Medulla oblongata (tissue), 1 donor: ENCODE measurements around the gene NDFIP1.
"Not testable (repeated sequence)": the region's sequence is repeated elsewhere in the genome, so short reads cannot be mapped to it uniquely, and the experiment has no call there.

Experiments used
- DNase-seq: peaks from one replicate; pipeline ENCODE4 v3.0.0-alpha.2; 2015; ENCODE audit errors: extremely low spot score

The NDFIP1 gene

DNA sequence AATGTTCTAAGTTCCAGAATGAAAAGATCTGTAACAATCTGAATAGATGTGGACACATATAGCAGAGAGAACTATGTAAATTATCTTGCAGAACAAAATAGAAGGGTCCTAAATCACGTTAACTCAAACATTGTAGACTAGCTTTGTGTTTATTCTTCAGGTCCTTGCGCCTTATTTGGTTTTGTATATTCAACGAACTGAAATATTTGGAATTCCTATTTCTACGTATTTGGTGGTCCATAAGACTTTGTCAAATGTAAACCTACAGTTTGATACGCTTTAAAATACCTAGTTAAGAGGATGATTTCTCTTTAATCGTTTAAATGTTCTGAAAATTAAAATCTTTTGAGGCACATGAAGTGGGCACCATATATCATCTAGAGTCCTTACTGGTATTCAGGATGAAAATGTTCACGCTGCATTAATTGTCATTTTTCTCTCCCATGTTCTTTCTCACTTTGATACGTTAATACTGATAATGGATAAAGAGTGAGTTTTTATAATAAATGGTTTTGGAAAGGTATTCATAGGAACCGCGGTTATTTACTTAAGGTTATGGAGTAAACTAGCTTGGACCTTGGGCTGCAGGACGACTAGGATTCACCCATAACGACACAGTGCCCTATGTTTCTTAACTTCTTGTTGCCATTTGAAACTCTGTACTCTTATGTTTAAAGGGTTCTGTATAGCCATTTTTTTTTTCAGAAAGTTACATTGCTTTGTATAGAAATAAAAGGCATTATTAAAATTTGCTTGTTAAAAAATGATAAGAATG lies 45.3 kb downstream of the NDFIP1 start:
- DNase-seq = no peak

DNA sequence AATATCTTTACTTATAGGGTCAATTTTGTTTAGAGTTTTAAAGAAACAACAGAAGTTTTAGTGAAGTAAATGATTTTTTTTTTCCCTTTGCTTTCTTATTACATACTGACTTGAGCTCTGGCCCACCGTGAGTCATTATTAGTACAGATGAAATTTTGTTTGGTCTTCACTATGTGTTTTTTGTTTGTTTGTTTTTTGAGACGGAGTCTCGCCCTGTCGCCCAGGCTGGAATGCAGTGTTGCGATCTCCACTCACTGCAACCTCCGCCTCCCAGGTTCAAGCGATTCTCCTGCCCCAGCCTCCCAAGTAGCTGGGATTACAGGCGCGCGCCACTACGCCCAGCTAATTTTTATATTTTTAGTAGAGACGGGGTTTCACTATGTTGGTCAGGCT lies 45.9 kb downstream of the NDFIP1 start:
- not testable (repeated sequence) for DNase-seq

DNA sequence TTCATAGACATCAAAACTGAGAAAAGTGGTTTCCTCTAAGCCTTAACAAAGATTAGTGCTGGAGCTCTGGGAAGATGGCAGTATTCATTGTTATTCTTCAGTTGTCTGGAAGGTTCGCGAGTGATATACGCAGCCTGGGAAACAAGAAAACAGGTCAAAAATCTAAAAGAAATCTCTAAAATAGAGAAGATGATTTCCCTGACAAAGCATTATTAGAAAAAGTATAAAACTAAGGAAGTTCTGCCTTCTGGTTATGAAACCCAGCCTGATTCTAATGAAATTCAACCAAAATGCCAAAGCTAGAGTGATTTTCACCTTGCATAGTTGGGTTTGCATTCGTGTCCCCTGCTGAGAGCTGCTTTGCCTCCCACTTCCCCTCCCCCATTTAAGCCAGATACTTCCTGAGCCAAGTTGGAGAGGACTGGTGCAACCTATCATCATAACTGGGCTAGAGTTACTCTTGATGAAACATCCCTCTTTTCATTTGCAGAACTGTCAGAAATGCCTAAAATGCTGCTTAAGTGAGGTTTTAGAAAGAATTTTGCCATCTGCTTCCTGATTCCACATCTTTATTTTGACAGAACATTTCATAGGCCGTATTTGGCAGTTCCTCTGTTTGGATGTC lies 48.4 kb downstream of the NDFIP1 start:
- no peak for DNase-seq

DNA sequence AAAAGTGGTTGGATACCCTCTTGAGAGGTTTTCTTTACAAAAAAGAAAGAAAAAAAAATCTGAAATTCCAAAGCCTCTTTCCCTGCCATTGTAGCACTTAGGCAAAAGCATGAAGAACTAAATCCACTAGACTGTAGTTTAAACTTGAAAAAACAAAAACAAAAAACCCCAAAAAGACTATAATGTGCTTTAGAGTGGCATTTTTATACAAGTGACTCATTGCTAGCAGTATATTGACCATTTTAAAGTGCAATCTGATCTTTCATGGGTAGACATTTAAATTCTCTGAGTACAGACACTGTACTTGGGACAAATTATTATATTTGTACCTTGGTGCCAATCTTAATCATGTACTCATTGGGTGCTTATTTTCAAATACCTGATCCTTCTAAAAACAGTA lies 50.8 kb downstream of the NDFIP1 start:
- DNase-seq = no peak

DNA sequence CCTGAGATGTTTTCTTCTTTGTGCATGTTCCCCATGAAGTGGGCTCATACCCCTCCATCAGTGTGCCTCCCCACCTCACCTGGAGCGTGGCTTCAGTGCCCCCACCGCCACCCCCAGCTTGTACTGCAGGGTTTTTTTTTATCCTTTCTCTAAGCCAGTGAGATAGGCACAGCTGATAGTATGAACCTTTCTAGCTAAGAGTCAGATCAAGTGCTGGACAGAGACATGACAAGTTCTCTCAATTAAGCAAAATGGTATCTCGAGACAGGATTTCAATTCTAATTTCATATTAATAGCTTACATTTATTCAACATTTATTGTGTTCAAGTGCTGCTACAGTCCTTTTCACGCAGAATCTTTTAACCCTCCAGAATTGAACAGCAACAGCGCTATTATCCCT lies 55.7 kb downstream of the NDFIP1 start:
- no peak for DNase-seq

DNA sequence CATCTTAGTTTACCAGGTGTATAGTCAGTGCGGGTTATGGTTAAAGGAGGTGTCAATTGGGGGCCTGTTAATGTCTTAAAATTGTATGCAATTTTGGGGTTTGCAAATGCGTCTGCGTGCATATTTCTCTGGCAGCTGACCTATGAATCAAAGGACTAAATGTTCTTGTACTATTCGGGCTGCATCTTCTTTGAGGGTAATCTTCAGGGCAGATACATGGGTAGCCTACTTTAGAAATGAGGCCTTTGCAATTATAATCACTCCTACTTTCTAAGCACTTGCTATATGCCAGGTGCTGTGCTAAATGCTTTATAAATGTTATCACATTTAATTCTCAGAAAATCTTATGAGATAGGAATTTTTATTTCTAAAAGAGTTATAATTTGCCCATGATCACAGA lies 58.2 kb downstream of the NDFIP1 start:
- no peak for DNase-seq

DNA sequence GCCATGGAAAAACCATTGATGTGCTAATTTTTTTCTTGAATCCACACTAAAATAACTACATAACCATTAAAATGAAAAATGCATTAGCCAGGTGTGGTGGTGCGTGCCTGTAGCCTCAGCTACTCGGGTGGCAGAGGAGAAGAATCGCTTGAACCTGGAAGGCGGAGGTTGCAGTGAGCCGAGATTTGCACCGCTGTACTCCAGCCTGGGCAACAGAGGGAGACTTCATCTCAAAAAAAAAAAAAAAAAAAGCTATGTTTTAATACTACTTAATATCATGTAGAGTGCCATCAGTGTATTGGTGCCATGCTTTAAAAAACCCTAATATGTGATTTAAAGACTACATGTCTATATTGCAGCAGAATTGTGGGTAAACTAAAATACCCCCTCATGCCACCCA lies 58.9 kb downstream of the NDFIP1 start:
- no peak for DNase-seq

DNA sequence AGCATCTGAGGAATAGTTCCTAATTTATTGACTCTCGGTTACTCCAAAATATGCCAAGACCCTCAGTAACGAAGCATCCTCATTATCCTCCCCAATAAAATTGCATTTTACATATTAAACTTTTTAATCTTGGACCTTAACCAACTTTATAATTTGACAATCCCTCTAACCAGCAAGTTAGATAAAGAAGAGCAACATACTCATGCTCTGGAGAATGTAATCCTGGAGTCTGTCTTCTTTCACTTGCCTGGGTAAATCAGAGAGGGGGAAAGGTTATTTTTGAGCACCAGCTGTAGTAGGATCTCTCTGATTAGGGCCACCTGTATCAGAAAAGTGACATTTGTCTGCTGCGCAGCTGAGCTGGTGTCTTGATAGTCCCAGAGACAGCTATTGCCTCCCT lies 59.8 kb downstream of the NDFIP1 start:
- DNase-seq = no peak

DNA sequence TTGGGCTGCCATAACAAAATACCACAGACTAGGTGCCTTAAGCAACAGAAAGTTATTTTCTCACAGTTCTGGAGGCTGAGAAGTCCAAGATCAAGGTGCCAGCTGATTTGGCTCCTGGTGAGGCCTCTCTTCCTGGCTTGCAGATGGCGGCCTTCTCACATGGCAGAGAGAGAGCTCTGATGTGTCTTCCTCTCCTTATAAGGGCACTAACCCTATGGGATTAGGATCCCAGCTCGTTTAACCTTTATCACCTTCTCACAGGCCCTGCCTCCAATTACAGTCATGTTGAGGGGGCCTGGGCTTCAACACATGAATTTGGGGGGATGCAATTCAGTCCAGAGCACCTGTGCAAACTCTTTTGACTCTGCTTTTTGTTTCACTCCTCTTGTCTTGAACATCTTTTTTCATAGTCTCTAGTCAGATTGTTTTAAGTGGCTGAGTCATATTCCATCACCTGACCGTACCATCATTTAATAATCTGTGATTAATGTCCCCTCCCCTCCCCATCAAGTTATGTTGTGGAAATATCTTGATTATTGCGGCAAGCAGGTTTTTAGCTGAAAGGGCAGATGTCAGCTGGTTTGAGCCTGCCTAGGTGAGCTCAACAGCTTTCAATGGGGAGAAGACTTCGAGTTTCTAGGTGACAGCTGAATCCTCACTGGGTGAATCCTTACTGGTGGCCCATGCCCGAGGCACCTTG lies 61.8 kb downstream of the NDFIP1 start:
- no peak for DNase-seq

DNA sequence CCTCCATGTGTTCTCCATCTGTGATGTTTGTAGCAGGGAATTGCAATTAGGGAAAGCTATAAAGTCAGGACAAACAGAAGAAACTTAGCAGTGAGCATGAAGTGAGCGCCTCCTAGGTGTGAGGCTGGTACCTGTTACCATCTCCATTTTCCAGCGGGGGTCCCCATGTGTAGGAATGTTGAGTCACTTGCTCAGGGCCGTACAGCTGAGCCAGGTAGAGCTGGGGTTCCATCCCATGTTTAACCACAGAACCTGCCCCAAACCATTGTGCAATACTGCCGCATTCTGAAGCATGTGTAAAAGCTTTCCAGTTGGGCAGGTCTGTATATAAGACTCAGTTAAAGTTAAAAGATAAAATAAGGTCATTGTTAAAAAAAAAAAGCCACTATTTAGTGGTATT lies 62.7 kb downstream of the NDFIP1 start:
- no peak for DNase-seq

DNA sequence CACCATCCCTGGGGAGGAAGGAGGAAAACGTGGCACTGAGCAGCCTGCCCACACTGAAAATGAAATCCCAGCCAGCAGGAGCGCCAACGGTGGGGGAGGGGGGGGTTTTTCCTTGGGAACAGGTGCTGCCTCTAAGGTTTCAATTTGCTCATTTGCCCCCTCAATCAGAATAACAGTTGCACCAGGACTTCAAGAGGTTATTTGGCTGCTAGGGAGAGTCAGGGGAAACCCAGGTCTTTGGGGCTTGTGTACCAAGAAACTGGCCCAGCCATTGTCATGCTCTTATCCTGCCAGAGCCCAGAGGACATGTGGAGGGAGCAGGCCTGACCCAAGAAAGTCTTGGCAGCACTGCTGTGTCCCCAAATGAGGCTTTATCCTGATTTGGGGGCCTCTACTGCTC lies 66.5 kb downstream of the NDFIP1 start:
- no peak for DNase-seq

DNA sequence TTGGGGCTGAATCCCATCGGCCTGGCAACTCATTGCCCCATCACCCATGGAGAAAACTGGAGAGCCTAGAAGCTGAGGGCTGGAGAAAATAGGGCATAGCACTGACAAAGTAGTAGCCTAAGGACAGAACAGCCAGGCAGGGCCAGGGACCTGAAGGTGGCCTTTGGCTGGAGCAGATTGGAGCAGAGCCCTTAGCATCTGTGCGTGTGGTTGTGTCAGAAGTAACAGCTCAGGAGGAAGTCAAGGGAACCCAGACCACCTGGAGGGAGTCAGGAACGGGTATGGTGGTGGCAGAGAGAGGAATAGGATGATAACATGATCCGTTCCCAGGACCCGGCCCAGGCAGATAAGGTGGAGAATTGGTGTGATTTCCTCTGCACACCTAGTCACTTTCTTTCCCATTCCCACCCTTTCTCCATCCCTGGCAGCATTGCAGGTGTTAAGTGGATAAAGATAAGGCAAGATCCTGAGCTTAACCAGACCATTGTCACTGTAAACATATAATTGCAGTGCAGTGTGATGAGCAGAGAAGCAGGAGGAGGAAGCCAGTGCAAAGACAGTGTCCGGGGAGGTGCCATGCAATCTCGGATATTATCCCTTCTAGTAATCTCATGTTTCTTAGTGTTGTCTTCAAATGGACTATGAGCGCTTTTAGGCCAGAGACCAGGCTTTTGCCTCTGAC lies 67.0 kb downstream of the NDFIP1 start:
- DNase-seq = no peak

DNA sequence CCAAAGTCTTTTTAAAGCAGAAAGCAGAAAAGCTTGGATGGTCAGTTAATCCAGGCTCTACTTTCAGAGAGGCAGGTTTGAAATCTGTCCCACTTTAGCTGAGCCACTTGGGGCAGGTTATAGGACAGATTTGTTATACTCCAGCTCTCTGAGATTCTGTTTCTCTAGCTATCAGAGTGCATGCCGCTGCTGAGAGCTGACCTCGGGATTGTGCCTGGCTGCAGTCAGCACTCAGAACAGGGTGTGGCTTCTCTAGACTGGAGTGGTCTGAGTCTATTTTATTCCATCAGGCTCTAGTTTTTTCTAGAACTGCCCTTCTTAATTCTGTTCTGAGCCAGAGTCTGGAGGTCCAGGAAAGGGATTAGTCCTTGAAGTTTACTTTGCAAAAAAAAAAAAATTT lies 67.7 kb downstream of the NDFIP1 start:
- no peak for DNase-seq

DNA sequence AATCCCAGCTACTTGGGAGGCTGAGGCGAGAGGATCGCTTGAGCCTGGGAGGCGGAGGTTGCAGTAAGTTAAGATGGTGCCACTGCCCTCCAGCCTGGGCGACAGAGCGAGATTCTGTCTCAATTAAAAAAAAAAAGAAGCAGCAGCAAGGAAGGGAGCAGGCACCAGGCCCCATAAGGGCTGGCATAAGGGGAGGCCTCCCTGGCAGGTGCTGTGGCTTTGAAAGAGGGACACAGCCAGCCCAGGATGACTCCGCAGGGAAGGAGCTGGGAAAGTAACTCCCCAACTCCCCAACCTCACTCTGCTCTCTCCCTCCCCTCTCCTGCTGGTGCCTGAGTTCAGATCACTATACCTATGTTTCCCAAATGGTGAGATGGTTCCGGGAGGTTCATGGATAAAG lies 70.1 kb downstream of the NDFIP1 start:
- no peak for DNase-seq

DNA sequence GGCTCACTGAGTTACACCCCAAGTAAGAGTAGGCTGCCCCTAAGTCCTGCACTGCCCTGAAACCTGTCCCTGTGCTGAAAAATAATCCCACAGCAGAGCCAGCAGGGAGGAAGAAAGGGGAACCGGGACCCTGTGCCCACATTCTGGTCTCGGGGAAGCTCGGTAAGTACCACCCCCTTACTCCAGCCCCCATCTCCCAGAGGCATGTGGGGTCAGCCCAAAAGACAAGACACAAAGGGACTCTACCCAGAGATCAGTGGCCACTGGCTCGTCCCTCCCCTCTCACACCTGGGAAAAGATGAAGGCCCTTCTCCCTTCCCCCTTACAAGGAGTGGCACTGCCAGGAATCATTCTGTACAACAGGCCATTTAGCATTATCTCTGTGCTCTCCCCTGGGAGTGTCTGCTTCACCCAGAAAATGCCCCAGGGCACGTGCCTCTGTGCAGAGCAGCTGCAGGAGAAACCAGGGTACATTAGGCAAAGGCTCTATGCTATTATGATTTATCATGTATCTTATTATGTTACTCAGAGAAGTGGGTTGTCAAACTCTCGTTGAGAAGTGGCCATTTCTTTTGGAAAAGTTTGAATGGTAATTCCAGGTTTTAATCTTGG lies 71.3 kb downstream of the NDFIP1 start:
- no peak for DNase-seq

DNA sequence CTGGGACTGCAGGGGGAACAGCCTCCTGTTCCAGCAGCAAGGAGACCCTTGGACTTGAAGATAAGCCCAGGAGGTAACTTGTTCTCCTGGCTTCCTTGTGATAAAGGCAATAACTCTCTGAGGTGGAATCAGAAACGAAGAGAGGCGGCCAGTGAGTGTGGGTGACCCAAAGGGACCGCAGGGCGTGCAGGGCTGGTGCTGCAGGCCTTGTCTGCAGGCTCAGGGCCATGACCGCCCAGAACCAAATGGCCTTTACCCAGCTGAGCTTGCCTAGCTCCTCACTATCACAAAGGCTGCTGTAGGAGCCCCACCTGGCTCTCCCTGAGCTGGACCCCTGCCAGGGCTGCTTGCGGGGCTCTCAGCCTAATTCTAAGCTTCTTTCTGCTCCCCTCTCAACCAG lies 72.5 kb downstream of the NDFIP1 start:
- DNase-seq = no peak

DNA sequence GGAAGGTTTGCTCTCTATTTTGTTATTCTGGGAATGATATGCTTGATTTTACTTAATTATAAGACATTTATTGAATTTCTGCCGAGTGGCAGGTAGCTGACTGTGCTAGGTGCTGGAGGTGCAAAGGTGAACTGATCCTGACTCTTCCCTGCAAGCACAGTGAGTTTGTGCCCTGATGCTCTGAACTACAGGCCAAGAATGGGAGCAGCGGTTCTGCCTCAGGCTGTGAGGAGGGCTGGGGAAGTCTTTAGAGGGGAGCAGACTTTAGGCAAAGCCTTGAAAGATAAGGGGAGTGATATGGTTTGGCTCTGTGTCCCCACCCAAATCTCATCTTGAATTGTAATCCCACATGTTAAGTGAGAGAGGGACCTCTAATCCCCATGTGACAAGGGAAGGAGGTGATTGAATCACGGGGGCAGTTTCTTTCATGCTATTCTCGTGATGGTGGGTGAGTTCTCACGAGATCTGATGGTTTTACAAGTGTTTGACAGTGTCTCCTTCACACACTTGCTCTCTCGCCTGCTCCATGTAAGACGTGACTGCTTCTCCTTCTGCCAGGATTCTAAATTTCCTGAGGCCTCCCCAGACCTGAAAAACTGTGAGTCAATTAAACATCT lies 73.1 kb downstream of the NDFIP1 start:
- no peak for DNase-seq

DNA sequence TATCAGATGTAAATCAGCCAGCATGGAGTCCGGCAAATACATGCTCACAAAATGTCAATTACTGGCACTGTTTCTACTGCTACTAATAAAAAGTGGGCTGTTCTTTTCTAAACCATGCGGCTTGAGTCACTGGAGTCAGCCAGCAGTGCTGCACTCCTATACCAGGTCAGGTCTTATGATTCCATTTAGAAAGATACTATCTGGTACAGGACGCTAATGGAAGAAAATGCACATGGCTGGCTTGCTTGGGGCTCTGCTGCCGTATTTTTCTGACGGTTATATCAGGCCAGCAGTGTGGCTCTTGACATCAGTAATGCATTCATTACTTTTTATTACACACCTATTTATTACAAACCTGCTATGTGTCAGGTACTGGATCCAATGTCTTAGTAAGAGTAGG lies 74.3 kb downstream of the NDFIP1 start:
- no peak for DNase-seq

DNA sequence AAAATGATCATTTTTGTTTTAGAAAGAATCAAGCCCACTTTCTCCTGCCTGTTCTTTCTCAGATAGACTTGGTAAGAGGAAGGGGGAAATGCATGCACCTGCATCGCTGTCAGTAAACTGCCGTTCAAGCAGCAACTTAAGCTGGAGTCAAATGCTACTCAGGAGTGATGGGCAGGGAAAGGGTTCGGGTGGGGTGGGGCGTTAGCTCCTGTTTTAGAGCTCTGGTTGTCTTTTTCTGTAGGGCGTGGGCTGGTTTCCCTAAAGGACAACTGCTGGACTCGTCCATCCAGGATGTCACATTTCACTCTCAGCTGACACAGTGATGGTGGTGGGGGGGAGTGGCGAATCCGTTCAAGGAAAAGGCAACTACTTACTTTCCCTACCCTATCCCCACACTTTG lies 75.0 kb downstream of the NDFIP1 start:
- no peak for DNase-seq

DNA sequence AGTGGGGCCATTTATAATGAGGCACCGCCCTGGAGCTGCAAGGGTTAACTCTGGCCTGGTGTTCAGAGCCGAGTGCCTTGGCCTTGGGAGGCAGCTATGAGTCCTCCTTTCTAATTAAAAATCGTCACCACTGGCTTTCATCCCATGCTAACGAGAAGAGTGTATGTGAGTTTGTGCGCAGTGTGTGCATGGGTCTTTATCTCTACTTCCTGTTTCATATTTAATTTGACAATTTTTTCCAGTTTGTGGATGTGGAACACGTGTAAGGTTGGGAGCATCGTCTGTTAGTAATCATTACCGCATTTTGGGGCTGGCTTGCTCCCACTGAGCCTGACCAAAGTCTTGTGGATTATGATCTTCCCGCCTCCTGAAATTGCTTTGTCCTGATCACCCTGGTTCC lies 76.4 kb downstream of the NDFIP1 start:
- DNase-seq = no peak

DNA sequence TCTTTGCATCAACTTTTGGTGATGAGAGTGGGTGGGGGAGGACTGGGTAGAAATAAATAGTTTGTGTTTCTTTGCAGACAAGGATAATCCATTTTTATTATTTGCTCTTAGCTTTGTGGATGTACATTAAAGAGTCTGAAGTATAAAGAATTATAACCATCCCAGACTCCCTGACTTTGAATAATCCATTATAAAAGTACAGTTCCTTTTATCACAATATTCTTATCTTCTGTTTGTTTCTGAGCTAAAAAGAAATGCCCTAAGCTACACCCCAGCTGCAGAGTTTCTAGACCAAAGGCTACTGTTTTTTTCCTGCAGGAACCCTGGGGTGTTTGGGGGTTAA lies 77.9 kb downstream of the NDFIP1 start:
- no peak for DNase-seq
